Liver (tissue), 9 donors: Measurements from ENCODE around the gene ARHGEF5. TPM values are rescaled to one million over a fixed set of nuclear protein-coding genes. Genes with fewer than 3 reads are reported as not detected.

ENCODE experiments used
- DNase-seq: peaks from one replicate; pipeline ENCODE4 v3.0.0-alpha.2; 2017; ENCODE audit warnings: low spot score
- H3K27ac ChIP-seq, 2 donors: one replicate each; pipeline ENCODE4 v1.7.0; 2013; ENCODE audit warnings: inconsistent platforms in 2 of 2, low read length in 2 of 2, control low read depth in 1 of 2, low read depth in 1 of 2, mild to moderate bottlenecking in 1 of 2
- H3K27me3 ChIP-seq, 4 donors: one replicate each; pipeline versions ENCODE4 v1.6.1 to v1.7.0; 2013; ENCODE audit warnings: low read length in 3 of 4, inconsistent platforms in 1 of 4, mild to moderate bottlenecking in 1 of 4, moderate library complexity in 1 of 4; ENCODE audit not compliant: control insufficient read depth in 4 of 4, insufficient read depth in 4 of 4
- H3K36me3 ChIP-seq, 4 donors: one replicate each; pipeline versions ENCODE4 v1.6.1 to v1.7.0; 2013; ENCODE audit warnings: low read length in 3 of 4, mild to moderate bottlenecking in 3 of 4, low read depth in 1 of 4, moderate library complexity in 1 of 4; ENCODE audit not compliant: control insufficient read depth in 4 of 4, insufficient read depth in 3 of 4
- H3K4me1 ChIP-seq, 4 donors: one replicate each; pipeline versions ENCODE4 v1.6.1 to v1.7.0; 2013; ENCODE audit warnings: low read length in 3 of 4, mild to moderate bottlenecking in 3 of 4, moderate library complexity in 1 of 4; ENCODE audit not compliant: control insufficient read depth in 4 of 4, insufficient read depth in 4 of 4
- H3K4me3 ChIP-seq, 3 donors: one replicate each; pipeline versions ENCODE4 v1.6.1 to v1.7.0; 2013; ENCODE audit warnings: low read length in 3 of 3, control low read depth in 1 of 3, low read depth in 1 of 3, mild to moderate bottlenecking in 1 of 3
- H3K9ac ChIP-seq, 2 donors: one replicate each; pipeline ENCODE4 v1.7.0; 2013; ENCODE audit warnings: low read length in 2 of 2, mild to moderate bottlenecking in 2 of 2, moderate library complexity in 2 of 2, control low read depth in 1 of 2, low read depth in 1 of 2
- H3K9me3 ChIP-seq, 4 donors: one replicate each; pipeline versions ENCODE4 v1.6.1 to v1.7.0; 2013; ENCODE audit warnings: low read length in 3 of 4; ENCODE audit not compliant: control insufficient read depth in 4 of 4
- ATF3 ChIP-seq: IDR thresholded peaks from 2 replicates; pipeline ENCODE4 v1.6.1; 2016; ENCODE audit warnings: antibody characterized with exemption
- EGR1 ChIP-seq, 2 donors: IDR thresholded peaks; 2 replicates each; pipeline ENCODE4 v1.6.1; 2016 to 2018; ENCODE audit warnings: antibody characterized with exemption in 2 of 2, low read depth in 2 of 2
- FOXA1 ChIP-seq: IDR thresholded peaks from 2 replicates; pipeline ENCODE4 v1.6.1; 2016; ENCODE audit warnings: antibody characterized with exemption
- FOXA2 ChIP-seq: IDR thresholded peaks from 2 replicates; pipeline ENCODE4 v1.6.1; 2016; ENCODE audit warnings: antibody characterized with exemption
- GABPA ChIP-seq, 2 donors: IDR thresholded peaks in 1 of 2; conservative IDR thresholded peaks in 1 of 2; 2 replicates each; pipeline ENCODE4 v1.6.1; 2016; ENCODE audit warnings: antibody characterized with exemption in 2 of 2, mild to moderate bottlenecking in 1 of 2, moderate library complexity in 1 of 2
- HNF4A ChIP-seq, 2 donors: conservative IDR thresholded peaks; 2 replicates each; pipeline ENCODE4 v1.6.1; 2016; ENCODE audit warnings: antibody characterized with exemption in 2 of 2, mild to moderate bottlenecking in 2 of 2
- HNF4G ChIP-seq: IDR thresholded peaks from 2 replicates; pipeline ENCODE4 v1.6.1; 2016; ENCODE audit warnings: antibody characterized with exemption
- JUND ChIP-seq, 2 donors: IDR thresholded peaks; 2 replicates each; pipeline ENCODE4 v1.6.1; 2016; ENCODE audit warnings: antibody characterized with exemption in 2 of 2
- RAD21 ChIP-seq, 2 donors: IDR thresholded peaks; 2 replicates each; pipeline ENCODE4 v1.6.1; 2016; ENCODE audit warnings: antibody characterized with exemption in 2 of 2, mild to moderate bottlenecking in 2 of 2
- SP1 ChIP-seq: IDR thresholded peaks from 2 replicates; pipeline ENCODE4 v1.6.1; 2018; ENCODE audit warnings: antibody characterized with exemption, mild to moderate bottlenecking
- TAF1 ChIP-seq: conservative IDR thresholded peaks from 2 replicates; pipeline ENCODE4 v1.6.1; 2016; ENCODE audit warnings: antibody characterized with exemption, mild to moderate bottlenecking
- ZBTB33 ChIP-seq: IDR thresholded peaks from 2 replicates; pipeline ENCODE4 v1.6.1; 2016; ENCODE audit warnings: antibody characterized with exemption
- WGBS: extraction: QIAGEN DNeasy Blood & Tissue Kit; methylation state at CpG from one replicate; pipeline ENCODE4 v1.1.7; 2013; 5-methylcytosine and 5-hydroxymethylcytosine counted together
- polyA plus RNA-seq, 2 donors: library from polyadenylated mRNA; stranded (reverse) in 1 of 2; unstranded in 1 of 2; fragments of 200-250 nt in 1 of 2; fragments of >200 nt in 1 of 2; fragmentation: Nextera tagmentation in 1 of 2; extraction: Ambion mirVana in 1 of 2; gene quantifications; one replicate each; pipeline versions ENCODE4 v1.2.1 to v1.2.3, GENCODE V29; 2013 to 2015
- total RNA-seq, 2 donors: library from RNA; depleted of rRNA; stranded (reverse); fragments of >200 nt; gene quantifications; one replicate each; pipeline ENCODE4 v1.2.3, GENCODE V29; 2014
- TF ChIP-seq, protein P1 (sequence below): fragments of 150-350 bp; IDR thresholded peaks from 2 replicates; pipeline ENCODE4 v1.5.1; 2017; ENCODE audit warnings: improper control_type of control experiment, low read depth, low read length; ENCODE audit not compliant: missing input control
- donor health status: healthy.
- donor health status: healthy.
- donor health status: healthy.
- donor health status: healthy.
- donor health status: healthy.

The ARHGEF5 gene
- total and polyA plus RNA-seq, 4 donors, result 3.5 to 8.4 (median 4.8) TPM

- TF ChIP-seq, protein P1, sequence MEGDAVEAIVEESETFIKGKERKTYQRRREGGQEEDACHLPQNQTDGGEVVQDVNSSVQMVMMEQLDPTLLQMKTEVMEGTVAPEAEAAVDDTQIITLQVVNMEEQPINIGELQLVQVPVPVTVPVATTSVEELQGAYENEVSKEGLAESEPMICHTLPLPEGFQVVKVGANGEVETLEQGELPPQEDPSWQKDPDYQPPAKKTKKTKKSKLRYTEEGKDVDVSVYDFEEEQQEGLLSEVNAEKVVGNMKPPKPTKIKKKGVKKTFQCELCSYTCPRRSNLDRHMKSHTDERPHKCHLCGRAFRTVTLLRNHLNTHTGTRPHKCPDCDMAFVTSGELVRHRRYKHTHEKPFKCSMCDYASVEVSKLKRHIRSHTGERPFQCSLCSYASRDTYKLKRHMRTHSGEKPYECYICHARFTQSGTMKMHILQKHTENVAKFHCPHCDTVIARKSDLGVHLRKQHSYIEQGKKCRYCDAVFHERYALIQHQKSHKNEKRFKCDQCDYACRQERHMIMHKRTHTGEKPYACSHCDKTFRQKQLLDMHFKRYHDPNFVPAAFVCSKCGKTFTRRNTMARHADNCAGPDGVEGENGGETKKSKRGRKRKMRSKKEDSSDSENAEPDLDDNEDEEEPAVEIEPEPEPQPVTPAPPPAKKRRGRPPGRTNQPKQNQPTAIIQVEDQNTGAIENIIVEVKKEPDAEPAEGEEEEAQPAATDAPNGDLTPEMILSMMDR, result no peak
- TF ChIP-seq EGR1 (IDR thresholded peaks at IDR 0.05; ENCODE audit: low read depth in 2 of 2), result no peak
- TF ChIP-seq FOXA2, result no peak
- no peak for TF ChIP-seq HNF4G
- no peak for TF ChIP-seq GABPA (IDR thresholded peaks at IDR 0.05 in 1 of 2, conservative IDR thresholded peaks at IDR 0.05 in 1 of 2)
Observed at GRCh38 chr7:144384555-144385245, 29.5 kb downstream of the ARHGEF5 start (continued).

DNA sequence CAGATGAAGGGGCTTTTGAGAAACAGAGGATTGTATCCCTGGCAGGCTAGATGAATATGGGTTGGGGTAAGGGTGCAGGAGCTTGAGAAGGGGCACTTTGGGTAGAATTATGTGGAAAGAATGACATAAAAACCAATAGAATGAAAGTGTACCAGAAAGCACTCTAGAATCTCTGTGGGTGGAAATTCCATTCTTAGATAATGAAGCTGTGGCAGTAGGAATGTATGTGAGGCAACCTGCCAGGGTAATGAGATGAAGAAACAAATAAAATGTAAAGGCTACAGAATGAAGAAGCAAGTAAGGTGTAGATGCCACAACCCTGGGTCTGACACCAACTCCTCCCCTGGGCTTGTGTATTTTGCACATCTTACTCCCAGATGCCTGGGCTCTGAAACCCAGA is 31.5 kb downstream of the ARHGEF5 start:
- Histone ChIP-seq H3K27me3 (no peaks in the 10 kb centered on the region), H3K9ac (no peak overlapping the region), H3K36me3 (no peaks in the 10 kb centered on the region), H3K27ac (no peak overlapping the region), H3K4me1 (peaks cover 0 to 3% (median 0%) of the 10 kb centered on the region in 4 donors), H3K9me3 (no peaks in the 10 kb centered on the region), H3K4me3 (no peak overlapping the region)
- DNase-seq, result no peak
- TF ChIP-seq RAD21 (IDR thresholded peaks at IDR 0.05) (no peak), ZBTB33 (no peak), HNF4A (conservative IDR thresholded peaks at IDR 0.05) (no peak), TAF1 (no peak), FOXA2 (no peak), JUND (IDR thresholded peaks at IDR 0.05) (no peak), ATF3 (no peak), HNF4G (no peak)

- DNase-seq, result no peak
- H3K27me3 ChIP-seq, result no peaks in the 10 kb centered on the region
- peaks cover 0 to 6% (median 0%) of the 10 kb centered on the region in 4 donors for H3K4me1 ChIP-seq
- no peaks in the 10 kb centered on the region for H3K36me3 ChIP-seq
- H3K9me3 ChIP-seq, result no peaks in the 10 kb centered on the region
- H3K4me3 ChIP-seq, result no peak overlapping the region
- TF ChIP-seq EGR1 (IDR thresholded peaks at IDR 0.05; ENCODE audit: low read depth in 2 of 2) (no peak), FOXA2 (no peak), FOXA1 (no peak), ZBTB33 (no peak), SP1 (no peak)
- TF ChIP-seq, protein P1, result no peak
- no peak overlapping the region for H3K27ac ChIP-seq
- 81% methylated on average over 5 of the region's 5 CpGs for whole genome bisulfite sequencing
- H3K9ac ChIP-seq, result no peak overlapping the region
Observed at GRCh38 chr7:144388950-144389349, 33.7 kb downstream of the ARHGEF5 start.
